Loucy (cell line): ENCODE results near the gene ZBTB42.

Experiments used
- CTCF ChIP-seq: fragments of 200-600 bp; sonication (generic); conservative IDR thresholded peaks from 2 replicates; pipeline ENCODE4 v1.5.1; 2014; ENCODE audit warnings: mild to moderate bottlenecking, antibody characterized with exemption, low read length
- EZH2phosphoT487 ChIP-seq: fragments of 200-600 bp; IDR thresholded peaks from 2 replicates; pipeline ENCODE4 v1.6.1; 2018; ENCODE audit warnings: antibody characterized with exemption, mild to moderate bottlenecking, moderate library complexity, borderline replicate concordance

DNA sequence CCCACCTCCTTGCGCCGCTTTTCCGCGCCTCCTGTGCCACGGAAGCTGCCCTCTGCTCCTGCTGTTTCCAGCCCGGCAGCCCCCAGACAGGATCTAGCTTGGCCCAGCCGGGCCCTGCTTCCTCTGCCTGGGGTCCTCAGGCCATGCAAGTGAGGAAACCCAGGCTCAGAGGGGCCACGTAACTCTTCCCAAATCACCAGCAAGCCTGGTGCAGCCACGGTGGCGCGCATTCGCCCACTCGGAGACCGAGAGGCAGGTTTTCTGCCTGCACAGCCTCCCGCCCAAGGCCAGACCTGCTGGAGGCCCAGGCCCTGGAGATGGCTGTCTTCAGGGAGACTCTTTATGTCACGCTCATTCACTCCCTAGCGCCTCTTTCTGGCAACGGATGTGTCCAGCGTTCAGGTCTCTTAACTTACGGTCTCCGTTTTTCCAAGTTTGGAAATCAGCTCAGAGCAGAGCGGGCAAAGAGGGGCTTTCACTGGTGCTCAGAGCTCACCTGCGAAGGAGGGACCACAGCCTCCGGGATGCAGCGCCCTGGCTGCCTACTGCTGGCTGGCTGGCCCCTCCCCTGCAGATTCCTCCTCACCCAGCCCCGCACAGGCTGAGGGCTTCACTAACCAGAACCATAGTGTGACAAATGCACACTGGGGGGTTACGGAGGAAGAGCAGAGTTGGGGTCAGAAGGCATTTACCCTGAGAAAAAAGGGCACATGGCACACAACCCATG, 43.6 kb downstream of the ZBTB42 start:
- TF ChIP-seq CTCF (no peak), EZH2phosphoT487 (no peak)
